ENCODE measurements around the gene TEAD3.
"Not testable (repeated sequence)": the region's sequence is repeated elsewhere in the genome, so short reads cannot be mapped to it uniquely, and the experiment has no call there.

Gene TEAD3

GRCh38 chr6:35496841-35497570 lies at the start of gene TEAD3:
Gene TEAD3 (minus strand): TSS chr6:35497079.
- DNase-seq (ENCODE audit: low read depth, low spot score): no peak
- peak within 1 kb of the TSS; percentile 92 for H3K27ac ChIP-seq

DNA sequence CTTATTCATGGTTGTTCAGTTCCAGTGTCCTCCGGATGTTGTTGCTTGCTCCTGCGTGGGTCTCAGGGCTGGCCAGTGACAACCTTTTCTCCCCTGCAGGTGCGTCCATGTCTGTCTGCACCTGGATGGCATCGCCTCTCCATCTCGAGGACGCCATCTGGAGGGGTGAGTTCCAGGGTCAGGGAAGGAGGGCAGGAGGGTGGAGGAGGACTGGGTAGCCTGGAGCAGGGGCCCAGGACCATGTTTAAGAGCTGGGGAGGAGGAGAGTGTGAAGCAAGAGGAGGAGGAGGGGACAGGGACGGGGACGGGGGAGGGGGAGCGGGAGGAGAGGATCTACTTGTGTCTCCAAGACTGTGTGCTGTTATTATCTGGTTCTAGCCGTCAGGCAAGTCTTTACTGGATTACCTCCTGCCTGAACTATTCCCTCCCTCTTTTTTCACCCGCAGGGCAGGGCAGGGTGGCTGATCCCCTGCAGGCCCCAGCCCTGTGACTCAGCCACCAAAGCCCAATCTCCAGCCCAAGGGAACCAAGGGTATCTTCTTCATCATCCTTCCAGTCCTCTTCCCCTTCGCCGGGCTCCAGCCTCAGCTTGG lies 48.0 kb upstream of the TEAD3 start:
- no peak overlapping the region for H3K27ac ChIP-seq
- no peak for DNase-seq (ENCODE audit: low read depth, low spot score)

DNA sequence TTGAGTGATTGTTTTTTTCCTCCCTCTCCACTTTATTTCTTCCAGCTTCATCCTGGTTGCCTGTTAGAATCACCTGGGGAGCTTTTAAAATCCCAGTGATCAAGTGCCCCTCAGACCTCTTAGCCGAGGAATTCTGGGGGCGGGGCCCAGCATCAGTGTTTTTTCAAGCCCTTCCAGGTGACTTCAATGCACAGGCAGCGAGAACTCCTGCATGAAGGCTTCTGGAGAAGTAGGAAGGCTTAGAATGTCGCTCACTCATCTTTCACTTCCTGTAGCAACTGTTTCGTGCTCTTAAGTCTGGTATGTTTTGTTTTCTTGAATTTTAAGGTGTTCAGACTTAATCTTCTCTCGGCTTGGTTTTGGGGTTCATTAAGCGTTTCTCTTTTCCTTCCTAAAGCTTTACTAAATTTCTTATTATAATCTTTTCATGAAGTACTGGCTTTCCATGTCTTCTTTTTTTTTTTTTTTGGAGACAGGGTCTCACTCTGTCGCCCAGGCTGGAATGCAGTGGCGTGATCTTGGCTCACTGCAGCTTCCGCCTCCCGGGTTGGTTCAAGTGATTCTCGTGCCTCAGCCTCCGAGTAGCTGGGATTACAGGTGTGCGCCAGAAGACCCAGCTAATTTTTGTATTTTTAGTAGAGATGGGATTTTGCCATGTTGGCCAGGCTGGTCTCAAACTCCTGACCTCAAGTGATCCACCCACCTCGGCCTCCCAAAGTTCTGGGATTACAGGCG lies 46.7 kb upstream of the TEAD3 start:
- no peak for DNase-seq (ENCODE audit: low read depth, low spot score)
- no peak overlapping the region for H3K27ac ChIP-seq

- DNase-seq (ENCODE audit: low read depth, low spot score): no peak
- H3K27ac ChIP-seq: no peak overlapping the region
Observed at GRCh38 chr6:35541836-35542235, 45.0 kb upstream of the TEAD3 start.

GRCh38 chr6:35539223-35539622 lies 42.3 kb upstream of the TEAD3 start:
- DNase-seq (ENCODE audit: low read depth, low spot score): no peak
- H3K27ac ChIP-seq: no peak overlapping the region

GRCh38 chr6:35535847-35536246 lies 39.0 kb upstream of the TEAD3 start:
- H3K27ac ChIP-seq; DNase-seq (ENCODE audit: low read depth, low spot score): not testable (repeated sequence)

- DNase-seq (ENCODE audit: low read depth, low spot score): no peak
Observed at GRCh38 chr6:35534407-35535170, 37.7 kb upstream of the TEAD3 start.

DNA sequence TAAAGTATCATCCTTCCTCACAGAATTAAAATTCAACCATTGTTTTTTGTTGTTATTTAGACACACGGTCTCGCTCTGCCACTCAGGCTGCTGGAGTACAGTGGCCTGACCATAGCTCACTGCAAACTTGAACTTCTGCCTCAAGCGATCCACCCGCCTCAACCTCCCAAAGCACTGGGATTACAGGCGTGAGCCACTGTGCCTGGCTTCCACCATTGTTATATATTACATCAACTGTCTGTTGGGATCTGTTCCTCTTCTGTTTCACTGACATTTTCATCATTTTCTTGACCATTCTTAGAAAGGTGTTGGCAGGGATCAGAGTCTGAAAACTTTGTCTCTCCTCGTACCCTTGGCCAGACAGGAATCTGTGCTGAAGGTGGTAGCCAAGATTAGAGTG lies 37.1 kb upstream of the TEAD3 start:
- DNase-seq (ENCODE audit: low read depth, low spot score): no peak
- no peak overlapping the region for H3K27ac ChIP-seq

More at GRCh38 chr6:35534407-35535170, 37.7 kb upstream of the TEAD3 start:
- H3K27ac ChIP-seq: no peak overlapping the region

- H3K27ac ChIP-seq: no peak overlapping the region
- no peak for DNase-seq (ENCODE audit: low read depth, low spot score)
Observed at GRCh38 chr6:35532126-35532525, 35.2 kb upstream of the TEAD3 start.

DNA sequence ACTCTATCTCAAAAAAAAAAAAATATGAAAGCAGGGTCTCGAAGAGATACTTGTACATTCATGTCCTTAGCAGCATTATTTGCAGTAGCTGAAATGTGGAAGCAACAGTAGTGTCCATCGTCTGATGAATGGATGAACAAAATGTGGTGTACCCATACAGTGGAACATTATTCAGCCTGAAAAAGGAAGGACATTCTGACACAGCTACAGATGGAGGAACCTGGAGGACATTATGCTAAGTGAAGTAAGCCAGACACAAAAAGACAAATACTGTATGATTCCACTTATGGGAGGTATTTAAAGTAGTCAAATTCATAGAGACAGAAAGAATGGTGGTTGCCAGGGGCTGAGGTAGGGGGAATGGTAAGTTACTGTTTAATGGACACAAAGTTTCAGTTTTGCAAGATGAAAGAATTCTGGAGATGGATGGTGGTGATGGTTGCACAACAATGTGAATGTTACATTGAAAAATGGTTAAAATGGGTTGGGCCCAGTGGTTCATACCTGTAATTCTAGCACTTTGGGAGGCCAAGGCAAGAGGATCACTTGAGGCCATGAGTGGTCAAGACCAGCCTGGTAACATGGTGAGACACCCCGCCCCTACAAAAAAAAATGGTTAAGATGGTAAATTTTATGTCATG lies 27.6 kb upstream of the TEAD3 start:
- no peak for DNase-seq (ENCODE audit: low read depth, low spot score)

DNA sequence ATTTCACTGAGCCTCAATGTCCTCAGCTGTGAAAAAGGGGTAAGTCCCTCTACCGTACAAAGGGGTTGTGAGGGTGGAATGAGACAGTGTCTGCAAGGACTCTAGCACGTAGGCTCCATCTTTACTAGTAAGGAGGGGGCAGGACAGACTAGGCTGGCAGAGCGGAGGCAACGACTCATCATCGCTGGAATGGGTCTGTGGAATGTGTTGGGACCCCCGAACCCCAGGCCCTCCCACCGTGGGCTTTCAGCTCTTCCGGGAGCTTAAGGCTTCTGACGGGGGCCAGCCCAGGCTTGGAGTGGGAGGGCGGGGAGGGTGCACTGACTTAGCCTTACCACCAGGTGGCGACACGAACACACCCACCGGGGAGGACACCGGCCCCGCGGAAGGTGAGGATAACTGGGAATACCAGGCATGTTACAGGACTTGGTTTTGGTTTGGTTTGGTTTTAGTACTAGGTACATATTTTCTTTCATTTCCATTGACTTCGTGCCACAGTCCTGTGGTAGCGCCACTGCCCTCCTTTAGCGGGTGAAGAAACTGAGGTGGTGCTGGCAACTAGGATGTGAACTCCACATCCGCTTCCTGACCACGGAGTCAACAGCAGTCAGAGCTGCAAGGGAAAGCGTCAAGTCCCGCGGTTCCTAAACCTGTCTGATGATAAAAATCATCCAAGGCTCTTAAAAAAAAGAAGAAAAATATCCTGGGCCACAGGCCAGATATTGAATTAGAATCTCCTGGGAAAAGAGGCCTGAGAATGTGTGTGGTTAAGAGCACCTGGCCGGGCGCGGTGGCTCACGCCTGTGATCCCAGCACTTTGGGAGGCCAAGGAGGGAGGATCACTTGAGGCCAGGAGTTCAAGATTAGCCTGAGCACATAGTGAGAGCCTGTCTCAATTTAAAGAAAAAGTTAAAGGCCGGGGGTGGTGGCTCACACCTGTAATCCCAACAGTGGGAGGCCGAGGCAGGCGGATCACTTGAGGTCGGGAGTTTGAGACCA lies 26.1 kb upstream of the TEAD3 start:
- DNase-seq (ENCODE audit: low read depth, low spot score): no peak
- no peak overlapping the region for H3K27ac ChIP-seq

More for the DNA sequence above, 27.6 kb upstream of the TEAD3 start:
- no peak overlapping the region for H3K27ac ChIP-seq

DNA sequence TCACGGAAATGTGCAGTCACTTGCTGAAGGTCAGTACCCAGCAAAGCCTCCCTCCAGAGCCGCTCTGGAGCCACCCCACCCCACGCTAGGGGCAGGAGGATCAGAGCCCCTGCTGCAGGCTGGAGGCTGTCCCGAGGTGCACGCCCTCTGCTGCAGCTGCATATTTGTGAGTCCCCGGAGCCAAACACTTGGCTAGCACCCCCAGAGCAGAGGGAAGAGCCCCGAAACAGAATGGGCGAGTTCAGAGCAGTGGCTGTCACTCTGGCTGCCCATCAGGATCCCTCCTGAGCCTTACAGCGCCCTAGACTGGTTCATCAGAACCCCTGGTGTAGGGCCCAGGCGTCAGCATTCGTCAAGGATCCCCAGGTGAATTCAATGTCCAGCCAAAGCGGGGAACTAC lies 25.3 kb upstream of the TEAD3 start:
- no peak overlapping the region for H3K27ac ChIP-seq
- no peak for DNase-seq (ENCODE audit: low read depth, low spot score)

DNA sequence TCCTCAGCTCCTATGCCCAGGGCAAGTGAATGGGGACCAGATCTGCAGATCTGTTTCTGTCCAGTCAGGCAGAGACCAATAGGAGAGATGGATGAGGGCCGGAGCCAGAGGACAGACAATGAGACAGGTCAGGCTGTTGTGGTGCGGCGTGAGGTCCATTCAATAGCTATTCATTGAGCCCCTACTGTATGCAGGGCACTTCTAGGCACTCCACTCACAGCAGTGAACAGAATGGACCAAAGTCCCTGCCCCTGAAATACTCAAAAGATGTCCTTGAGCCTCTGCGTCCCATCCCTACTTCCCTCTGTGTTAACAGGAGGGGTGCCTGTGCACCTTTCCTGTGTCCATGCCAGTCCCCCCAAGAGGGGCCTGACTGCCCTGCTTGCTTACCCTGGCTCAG lies 24.4 kb upstream of the TEAD3 start:
- H3K27ac ChIP-seq: no peak overlapping the region
- DNase-seq (ENCODE audit: low read depth, low spot score): no peak

DNA sequence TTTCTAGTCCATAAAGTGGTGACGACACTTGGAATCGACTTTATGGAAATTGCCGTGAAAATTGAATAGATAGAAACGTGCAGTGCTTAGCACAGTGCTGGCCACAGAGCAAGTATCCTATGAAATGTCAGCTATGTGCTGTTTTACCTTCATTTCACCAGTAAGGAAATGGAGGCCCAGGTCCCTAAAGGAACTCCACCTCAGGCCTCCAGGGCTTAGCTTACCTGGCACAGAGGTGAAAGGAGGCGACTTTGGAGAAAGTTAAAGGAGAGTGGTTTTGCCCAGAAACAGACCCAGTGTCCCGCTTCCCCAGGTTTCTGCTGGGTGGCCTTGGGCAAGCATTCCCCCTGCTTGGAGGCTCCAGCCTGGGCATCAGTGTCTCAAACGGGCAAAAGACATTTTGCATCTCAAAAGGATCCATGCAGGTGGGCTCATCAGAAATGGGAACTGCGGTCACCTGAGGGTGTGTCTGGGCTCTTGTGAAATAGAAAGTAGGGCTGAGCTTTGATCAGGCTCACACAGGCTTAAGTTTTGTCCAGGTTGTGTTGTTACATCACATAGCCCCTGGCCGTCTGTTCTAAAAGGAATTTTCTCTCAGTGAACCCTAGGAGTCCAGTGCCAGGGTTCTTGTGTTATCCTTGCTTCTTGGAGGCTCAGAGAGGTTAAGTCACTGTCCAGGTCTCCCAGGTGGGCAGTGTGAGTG lies 22.6 kb upstream of the TEAD3 start:
- no peak overlapping the region for H3K27ac ChIP-seq
- DNase-seq (ENCODE audit: low read depth, low spot score): no peak

GRCh38 chr6:35518566-35519312 lies 21.9 kb upstream of the TEAD3 start:
- H3K27ac ChIP-seq: no peak overlapping the region
- DNase-seq (ENCODE audit: low read depth, low spot score): no peak

- DNase-seq (ENCODE audit: low read depth, low spot score): not testable (repeated sequence)
Observed at GRCh38 chr6:35517978-35518377, 21.1 kb upstream of the TEAD3 start.

GRCh38 chr6:35516712-35517111 lies 19.8 kb upstream of the TEAD3 start:
- no peak overlapping the region for H3K27ac ChIP-seq
- no peak for DNase-seq (ENCODE audit: low read depth, low spot score)

More at GRCh38 chr6:35517978-35518377, 21.1 kb upstream of the TEAD3 start:
- not testable (repeated sequence) for H3K27ac ChIP-seq

- not testable (repeated sequence) for H3K27ac ChIP-seq; DNase-seq (ENCODE audit: low read depth, low spot score)
Observed at GRCh38 chr6:35515939-35516338, 19.1 kb upstream of the TEAD3 start.
